Heart left ventricle (tissue), 13 donors: ENCODE data around the gene IFRD2.

Source experiments
- POLR2A ChIP-seq, 2 donors: fragments of 450-650 bp; IDR thresholded peaks; one replicate each; pipeline ENCODE4 v1.6.1; 2017; ENCODE audit warnings: antibody characterized with exemption in 2 of 2, mild to moderate bottlenecking in 2 of 2, moderate library complexity in 2 of 2
- TF ChIP-seq, protein P1 (sequence below), 12 donors: fragments of 200-600 bp; sonication (generic) in 4 of 12; IDR thresholded peaks; one replicate each; pipeline versions ENCODE4 v1.5.0 to v1.8.0; 2018 to 2022; ENCODE audit warnings: antibody characterized with exemption in 12 of 12, mild to moderate bottlenecking in 5 of 12
- donor health status: ischemic (EF 13 %, LVEDD 7.1; RV severe dilation, severe dysfunction).
- donor health status: DM: no; HTN: yes; CAD: no.
- donor health status: DM: no; HTN: no; CAD: no.
- donor health status: ischemic (EF 25% LVEDD 6.9; RV normal size, moderate dysfunction).
- donor health status: ischemic (EF 25% LVEDD 5.7; RV mildly dilated, moderate dysfunction).
- donor health status: ischemic (EF 35%, LVEDD 5.7; RV mildly dilated, moderate dysfunction).
- donor health status: nonischemic (EF 11% LVEDD 7.7; RV severe dilation, severe dysfunction).
- donor health status: DM: yes; HTN: yes; CAD: no.
- donor health status: PGD.
- donor health status: ischemic (EF 29% LVEDD 5.4; RV normal size, mild dysfunction).
- donor health status: nonischemic (EF 23%, LVEDD 6.1; RV moderate dilation, normal function).

DNA sequence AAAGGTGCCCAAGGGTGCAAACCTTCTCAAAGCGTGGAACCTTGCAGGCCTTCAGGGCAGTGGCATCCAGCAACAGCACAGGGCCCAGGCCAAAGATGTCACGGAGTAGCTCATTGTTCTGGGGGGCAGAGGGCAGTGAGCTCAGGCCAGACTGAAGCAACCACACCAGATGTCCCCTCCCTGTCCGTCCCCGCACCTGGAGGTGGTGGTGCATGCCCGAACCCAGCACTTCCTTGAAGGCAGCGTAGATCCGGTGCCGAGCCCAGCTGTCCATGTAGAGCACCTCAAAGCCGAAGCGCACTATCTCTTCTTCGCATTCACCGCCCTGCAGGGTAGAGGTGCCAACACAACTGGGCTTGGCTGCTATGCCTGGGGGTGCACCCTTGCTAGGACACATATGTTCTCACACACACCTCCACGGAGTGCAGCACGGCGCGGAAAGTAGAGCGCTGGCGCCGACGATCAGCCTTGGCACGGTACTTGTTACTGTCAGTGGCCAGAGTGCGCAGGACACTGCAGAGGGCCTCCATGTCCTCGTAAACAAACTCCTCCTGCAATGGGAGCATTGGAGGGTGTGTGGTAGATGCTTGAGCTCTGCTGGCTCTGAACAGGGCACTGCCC is 3.7 kb downstream of the IFRD2 start:
- TF ChIP-seq, protein P1, sequence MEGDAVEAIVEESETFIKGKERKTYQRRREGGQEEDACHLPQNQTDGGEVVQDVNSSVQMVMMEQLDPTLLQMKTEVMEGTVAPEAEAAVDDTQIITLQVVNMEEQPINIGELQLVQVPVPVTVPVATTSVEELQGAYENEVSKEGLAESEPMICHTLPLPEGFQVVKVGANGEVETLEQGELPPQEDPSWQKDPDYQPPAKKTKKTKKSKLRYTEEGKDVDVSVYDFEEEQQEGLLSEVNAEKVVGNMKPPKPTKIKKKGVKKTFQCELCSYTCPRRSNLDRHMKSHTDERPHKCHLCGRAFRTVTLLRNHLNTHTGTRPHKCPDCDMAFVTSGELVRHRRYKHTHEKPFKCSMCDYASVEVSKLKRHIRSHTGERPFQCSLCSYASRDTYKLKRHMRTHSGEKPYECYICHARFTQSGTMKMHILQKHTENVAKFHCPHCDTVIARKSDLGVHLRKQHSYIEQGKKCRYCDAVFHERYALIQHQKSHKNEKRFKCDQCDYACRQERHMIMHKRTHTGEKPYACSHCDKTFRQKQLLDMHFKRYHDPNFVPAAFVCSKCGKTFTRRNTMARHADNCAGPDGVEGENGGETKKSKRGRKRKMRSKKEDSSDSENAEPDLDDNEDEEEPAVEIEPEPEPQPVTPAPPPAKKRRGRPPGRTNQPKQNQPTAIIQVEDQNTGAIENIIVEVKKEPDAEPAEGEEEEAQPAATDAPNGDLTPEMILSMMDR (IDR thresholded peaks at IDR 0.05): no peak
- TF ChIP-seq POLR2A (IDR thresholded peaks at IDR 0.05): no peak
